K562 (cell line): ENCODE measurements around the gene WNK1. TPM values are rescaled to one million over a fixed set of nuclear protein-coding genes. Genes with fewer than 3 reads are reported as not detected.

Experiments
- CBX2 ChIP-seq: fragments of 200-600 bp; sonication (generic); IDR thresholded peaks from one replicate; pipeline ENCODE4 v1.6.1; 2012; ENCODE audit warnings: mild to moderate bottlenecking, low read length, inconsistent platforms; ENCODE audit not compliant: insufficient read depth, poor library complexity, severe bottlenecking
- FIP1L1 ChIP-seq: fragments of 200-400 bp; formaldehyde crosslinking; IDR thresholded peaks from 2 replicates; pipeline ENCODE4 v1.6.1; 2018; ENCODE audit warnings: mild to moderate bottlenecking, low read depth, low read length; ENCODE audit not compliant: poor library complexity, severe bottlenecking
- HNRNPL ChIP-seq: fragments of 200-400 bp; formaldehyde crosslinking; IDR thresholded peaks from 2 replicates; pipeline ENCODE4 v1.6.1; 2017; ENCODE audit warnings: low read depth, mild to moderate bottlenecking, low read length
- NRF1 ChIP-seq, 2 experiments: fragments of 450-650 bp; IDR thresholded peaks in 1 of 2; conservative IDR thresholded peaks in 1 of 2; 2 replicates each; pipeline ENCODE4 v1.6.1; 2014; ENCODE audit warnings: mild to moderate bottlenecking in 2 of 2
- POLR2H ChIP-seq: IDR thresholded peaks from 2 replicates; pipeline ENCODE4 v1.6.1; 2016; ENCODE audit warnings: missing genetic modification characterization, low read depth, mild to moderate bottlenecking, control low read depth, missing compliant biosample characterization, moderate library complexity
- RCOR1 ChIP-seq, 2 experiments: IDR thresholded peaks; 2 replicates each; pipeline ENCODE4 v1.6.1; 2012; ENCODE audit warnings: low read depth in 2 of 2, low read length in 2 of 2, borderline replicate concordance in 1 of 2, improper control_type of control experiment in 1 of 2
- YY1 ChIP-seq, 3 experiments: IDR thresholded peaks; 2 replicates each; pipeline ENCODE4 v1.6.1; 2011; ENCODE audit warnings: low read length in 2 of 3, mild to moderate bottlenecking in 2 of 3, moderate library complexity in 2 of 3, borderline replicate concordance in 1 of 3, control low read depth in 1 of 3, low read depth in 1 of 3; ENCODE audit not compliant: insufficient read depth in 3 of 3, insufficient replicate concordance in 2 of 3, control insufficient read depth in 1 of 3, insufficient read length in 1 of 3; ENCODE audit errors: extremely low read depth in 1 of 3
- ZNF589 ChIP-seq: fragments of 200-800 bp; sonication (Bioruptor generic); IDR thresholded peaks from 2 replicates; pipeline ENCODE4 v1.6.1; 2016; ENCODE audit warnings: low read depth, missing genetic modification characterization, missing compliant biosample characterization
- ZNF644 ChIP-seq: fragments of 200-800 bp; sonication (Bioruptor generic); IDR thresholded peaks from 2 replicates; pipeline ENCODE4 v1.6.1; 2016; ENCODE audit warnings: low read depth, missing genetic modification characterization, missing compliant biosample characterization
- polyA plus RNA-seq, 8 experiments: library from polyadenylated mRNA; depleted of rRNA in 4 of 8; stranded (reverse) in 5 of 8; unstranded in 3 of 8; fragments of >200 nt; fragmentation: Nextera tagmentation in 2 of 8; fragmentation: Illumina TruSeq in 1 of 8; extraction: Ambion mirVana in 2 of 8; extraction: Trizol in 1 of 8; gene quantifications; 2 replicates each; pipeline versions ENCODE4 v1.2.1 to v1.2.3, GENCODE V29; 2011 to 2014; ENCODE audit warnings: inconsistent platforms in 1 of 8, missing spikeins in 1 of 8
- total RNA-seq, 7 experiments: library from RNA; depleted of rRNA in 6 of 7; stranded (reverse); fragments of >200 nt in 6 of 7; fragmentation: Illumina TruSeq in 2 of 7; extraction: Trizol in 2 of 7; gene quantifications; 2 replicates each; pipeline versions ENCODE4 v1.2.1 to v1.2.3, GENCODE V29; 2011 to 2021; ENCODE audit warnings: low replicate concordance in 1 of 7
- TF ChIP-seq, protein P1 (sequence below): fragments of 250-450 bp; sonication (Bioruptor Pico); IDR thresholded peaks from 2 replicates; pipeline ENCODE4 v1.4.0; 2020
- TF ChIP-seq, protein P2 (sequence below): sonication (generic); formaldehyde crosslinking; IDR thresholded peaks from 2 replicates; pipeline ENCODE4 v1.8.1; 2023; ENCODE audit warnings: mild to moderate bottlenecking, missing genetic modification reagents
- TF ChIP-seq, protein P3 (sequence below), 2 experiments: fragments of 200-800 bp in 1 of 2; sonication (Bioruptor generic) in 1 of 2; sonication (generic) in 1 of 2; formaldehyde crosslinking in 1 of 2; IDR thresholded peaks in 1 of 2; conservative IDR thresholded peaks in 1 of 2; 2 replicates each; pipeline versions ENCODE4 v1.5.0 to v1.6.1; 2016 to 2020; ENCODE audit warnings: missing compliant biosample characterization in 1 of 2, missing genetic modification characterization in 1 of 2, missing genetic modification reagents in 1 of 2

The WNK1 gene
- total and polyA plus RNA-seq, 9 of the 15 experiments (the other 6 are each of a cell fraction or from before 2014, with no cell fraction given): 4.3 to 73.9 (median 31.0) TPM

DNA sequence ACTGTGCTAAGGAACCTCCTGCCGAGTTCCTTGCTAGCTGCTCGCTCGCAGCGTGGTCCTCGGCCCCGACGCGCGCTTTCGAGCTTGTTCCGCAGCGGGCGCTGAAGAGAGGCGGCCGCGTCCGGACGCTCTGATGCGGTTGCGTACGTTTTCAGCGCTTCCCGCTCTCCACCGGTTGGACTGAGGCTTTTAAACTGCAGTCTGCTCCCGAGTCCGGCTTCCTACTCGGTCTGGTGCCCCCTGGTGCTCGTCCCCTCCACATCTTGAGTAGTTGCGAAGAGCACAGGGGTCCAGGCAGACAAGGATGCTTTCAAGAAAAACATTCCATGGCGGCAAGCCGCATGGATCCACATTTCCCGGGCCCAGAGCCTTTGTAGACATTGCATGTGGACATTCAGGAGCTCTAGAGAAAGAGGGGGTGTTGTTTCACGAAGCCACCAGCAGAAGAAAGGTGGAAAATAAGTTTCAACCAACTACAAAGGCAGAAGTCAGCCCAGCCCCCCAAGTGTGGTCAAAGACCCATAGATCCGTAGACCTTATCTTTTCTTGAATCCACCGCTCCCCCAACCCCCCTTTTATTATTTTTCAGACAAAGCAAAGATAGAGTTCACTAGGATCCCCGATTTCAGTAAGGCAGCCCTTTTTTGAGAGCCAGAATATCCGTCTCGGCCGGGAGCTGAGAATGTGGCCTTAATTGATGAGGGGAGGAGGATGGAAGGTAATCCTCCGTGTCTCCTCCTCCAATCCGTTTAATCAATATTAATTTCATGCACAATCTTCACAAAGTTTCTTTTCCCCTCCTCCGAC lies 984 bp upstream of the WNK1 start (continued):
- TF ChIP-seq NRF1 (conservative IDR thresholded peaks at IDR 0.05 in 1 of 2, IDR thresholded peaks at IDR 0.05 in 1 of 2): peak; percentile 88 to 90
- peak in 2 of 3 experiments; percentile 57 for TF ChIP-seq YY1 (IDR thresholded peaks at IDR 0.05; ENCODE audit: borderline replicate concordance in 1 of 3, control insufficient read depth in 1 of 3, extremely low read depth in 1 of 3, insufficient read depth in 3 of 3, insufficient read length in 1 of 3, insufficient replicate concordance in 2 of 3, low read depth in 1 of 3, low read length in 2 of 3)
- no peak for TF ChIP-seq ZNF589 (CRISPR knock-in tag)
- no peak for TF ChIP-seq HNRNPL
- TF ChIP-seq, protein P1, sequence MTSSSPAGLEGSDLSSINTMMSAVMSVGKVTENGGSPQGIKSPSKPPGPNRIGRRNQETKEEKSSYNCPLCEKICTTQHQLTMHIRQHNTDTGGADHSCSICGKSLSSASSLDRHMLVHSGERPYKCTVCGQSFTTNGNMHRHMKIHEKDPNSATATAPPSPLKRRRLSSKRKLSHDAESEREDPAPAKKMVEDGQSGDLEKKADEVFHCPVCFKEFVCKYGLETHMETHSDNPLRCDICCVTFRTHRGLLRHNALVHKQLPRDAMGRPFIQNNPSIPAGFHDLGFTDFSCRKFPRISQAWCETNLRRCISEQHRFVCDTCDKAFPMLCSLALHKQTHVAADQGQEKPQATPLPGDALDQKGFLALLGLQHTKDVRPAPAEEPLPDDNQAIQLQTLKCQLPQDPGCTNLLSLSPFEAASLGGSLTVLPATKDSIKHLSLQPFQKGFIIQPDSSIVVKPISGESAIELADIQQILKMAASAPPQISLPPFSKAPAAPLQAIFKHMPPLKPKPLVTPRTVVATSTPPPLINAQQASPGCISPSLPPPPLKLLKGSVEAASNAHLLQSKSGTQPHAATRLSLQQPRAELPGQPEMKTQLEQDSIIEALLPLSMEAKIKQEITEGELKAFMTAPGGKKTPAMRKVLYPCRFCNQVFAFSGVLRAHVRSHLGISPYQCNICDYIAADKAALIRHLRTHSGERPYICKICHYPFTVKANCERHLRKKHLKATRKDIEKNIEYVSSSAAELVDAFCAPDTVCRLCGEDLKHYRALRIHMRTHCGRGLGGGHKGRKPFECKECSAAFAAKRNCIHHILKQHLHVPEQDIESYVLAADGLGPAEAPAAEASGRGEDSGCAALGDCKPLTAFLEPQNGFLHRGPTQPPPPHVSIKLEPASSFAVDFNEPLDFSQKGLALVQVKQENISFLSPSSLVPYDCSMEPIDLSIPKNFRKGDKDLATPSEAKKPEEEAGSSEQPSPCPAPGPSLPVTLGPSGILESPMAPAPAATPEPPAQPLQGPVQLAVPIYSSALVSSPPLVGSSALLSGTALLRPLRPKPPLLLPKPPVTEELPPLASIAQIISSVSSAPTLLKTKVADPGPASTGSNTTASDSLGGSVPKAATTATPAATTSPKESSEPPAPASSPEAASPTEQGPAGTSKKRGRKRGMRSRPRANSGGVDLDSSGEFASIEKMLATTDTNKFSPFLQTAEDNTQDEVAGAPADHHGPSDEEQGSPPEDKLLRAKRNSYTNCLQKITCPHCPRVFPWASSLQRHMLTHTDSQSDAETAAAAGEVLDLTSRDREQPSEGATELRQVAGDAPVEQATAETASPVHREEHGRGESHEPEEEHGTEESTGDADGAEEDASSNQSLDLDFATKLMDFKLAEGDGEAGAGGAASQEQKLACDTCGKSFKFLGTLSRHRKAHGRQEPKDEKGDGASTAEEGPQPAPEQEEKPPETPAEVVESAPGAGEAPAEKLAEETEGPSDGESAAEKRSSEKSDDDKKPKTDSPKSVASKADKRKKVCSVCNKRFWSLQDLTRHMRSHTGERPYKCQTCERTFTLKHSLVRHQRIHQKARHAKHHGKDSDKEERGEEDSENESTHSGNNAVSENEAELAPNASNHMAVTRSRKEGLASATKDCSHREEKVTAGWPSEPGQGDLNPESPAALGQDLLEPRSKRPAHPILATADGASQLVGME (CRISPR knock-in tag): no peak
- 0 out of 2 replicates have a peak, but pooled peaks have one; percentile 3 for TF ChIP-seq POLR2H (tag)
- TF ChIP-seq, protein P2, sequence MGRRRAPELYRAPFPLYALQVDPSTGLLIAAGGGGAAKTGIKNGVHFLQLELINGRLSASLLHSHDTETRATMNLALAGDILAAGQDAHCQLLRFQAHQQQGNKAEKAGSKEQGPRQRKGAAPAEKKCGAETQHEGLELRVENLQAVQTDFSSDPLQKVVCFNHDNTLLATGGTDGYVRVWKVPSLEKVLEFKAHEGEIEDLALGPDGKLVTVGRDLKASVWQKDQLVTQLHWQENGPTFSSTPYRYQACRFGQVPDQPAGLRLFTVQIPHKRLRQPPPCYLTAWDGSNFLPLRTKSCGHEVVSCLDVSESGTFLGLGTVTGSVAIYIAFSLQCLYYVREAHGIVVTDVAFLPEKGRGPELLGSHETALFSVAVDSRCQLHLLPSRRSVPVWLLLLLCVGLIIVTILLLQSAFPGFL: no peak
- TF ChIP-seq, protein P3, sequence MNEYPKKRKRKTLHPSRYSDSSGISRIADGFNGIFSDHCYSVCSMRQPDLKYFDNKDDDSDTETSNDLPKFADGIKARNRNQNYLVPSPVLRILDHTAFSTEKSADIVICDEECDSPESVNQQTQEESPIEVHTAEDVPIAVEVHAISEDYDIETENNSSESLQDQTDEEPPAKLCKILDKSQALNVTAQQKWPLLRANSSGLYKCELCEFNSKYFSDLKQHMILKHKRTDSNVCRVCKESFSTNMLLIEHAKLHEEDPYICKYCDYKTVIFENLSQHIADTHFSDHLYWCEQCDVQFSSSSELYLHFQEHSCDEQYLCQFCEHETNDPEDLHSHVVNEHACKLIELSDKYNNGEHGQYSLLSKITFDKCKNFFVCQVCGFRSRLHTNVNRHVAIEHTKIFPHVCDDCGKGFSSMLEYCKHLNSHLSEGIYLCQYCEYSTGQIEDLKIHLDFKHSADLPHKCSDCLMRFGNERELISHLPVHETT (CRISPR knock-in tag; conservative IDR thresholded peaks at IDR 0.05 in 1 of 2, IDR thresholded peaks at IDR 0.05 in 1 of 2): no peak; a peak in 1 of 4 replicates
- TF ChIP-seq CBX2: no peak
- peak in 1 of 2 experiments; percentile 68; a peak in 2 of 4 replicates for TF ChIP-seq RCOR1 (IDR thresholded peaks at IDR 0.05; ENCODE audit: borderline replicate concordance in 1 of 2, low read depth in 2 of 2, low read length in 2 of 2)
- TF ChIP-seq FIP1L1: no peak
- TF ChIP-seq ZNF644: no peak
